Left lung (tissue), 10 donors: ENCODE results near the gene JPH3. TPM values are rescaled to one million over a fixed set of nuclear protein-coding genes. Genes with fewer than 3 reads are reported as not detected.

ENCODE experiments used
- ATAC-seq: fragments of 200-7000 bp; cut with Tn5 transposase; one replicate; pipeline ENCODE4 v1.9.1; 2020; ENCODE audit warnings: moderate library complexity
- DNase-seq, 4 donors: peaks; one replicate each; pipeline ENCODE4 v3.0.0-alpha.2; 2013 to 2020
- H3K27ac ChIP-seq, 2 donors: fragments of 200-600 bp; sonication (generic) in 1 of 2; one replicate each; pipeline versions ENCODE4 v1.5.0 to v1.8.0; 2020 to 2021
- H3K27me3 ChIP-seq, 2 donors: fragments of 200-600 bp; sonication (generic) in 1 of 2; one replicate each; pipeline versions ENCODE4 v1.5.0 to v1.8.0; 2020 to 2021
- H3K36me3 ChIP-seq, 2 donors: fragments of 200-600 bp; sonication (generic) in 1 of 2; one replicate each; pipeline versions ENCODE4 v1.5.0 to v1.8.0; 2020 to 2021
- H3K4me1 ChIP-seq, 2 donors: fragments of 200-600 bp; one replicate each; pipeline ENCODE4 v1.8.0; 2021
- H3K4me3 ChIP-seq, 2 donors: fragments of 200-600 bp; sonication (generic) in 1 of 2; one replicate each; pipeline versions ENCODE4 v1.5.0 to v1.8.0; 2020 to 2021; ENCODE audit warnings: mild to moderate bottlenecking in 1 of 2
- H3K9me3 ChIP-seq, 2 donors: fragments of 200-600 bp; sonication (generic) in 1 of 2; one replicate each; pipeline versions ENCODE4 v1.5.0 to v1.8.0; 2020 to 2021
- intact Hi-C, 2 donors: fragments of 100-400 bp; cut with DNase I; formaldehyde crosslinking; loops; one replicate each; pipeline versions ENCODE4 v1.11.2 to v1.14.2; 2022
- polyA plus RNA-seq, 6 donors: library from polyadenylated mRNA; unstranded; fragments of 120-200 nt; gene quantifications; one replicate each; pipeline ENCODE4 v1.2.1, GENCODE V29; 2013; ENCODE audit not compliant: insufficient read length in 6 of 6
- total RNA-seq, 2 donors: library from RNA; stranded (reverse); fragmentation: NEBNext Ultra II Directional; extraction: Animal tissue kit (Norgen Biotek cat#: 25700); gene quantifications; one replicate each; pipeline ENCODE4 v1.2.1, GENCODE V29; 2021
- TF ChIP-seq, protein P1 (sequence below), 2 donors: fragments of 200-600 bp; sonication (generic) in 1 of 2; IDR thresholded peaks; one replicate each; pipeline versions ENCODE4 v1.5.0 to v1.8.0; 2021; ENCODE audit warnings: antibody characterized with exemption in 2 of 2
- donor health status: DM: no; HTN: yes; CAD: no.
- donor health status: DM: no; HTN: no; CAD: no.

JPH3 gene
- total and polyA plus RNA-seq, 8 donors: 0.06 to 2.5 (median 1.2) TPM; not detected in 1

- Histone ChIP-seq H3K4me3 (no peak overlapping the region), H3K4me1 (peaks cover 0 to 7% of the 10 kb centered on the region in 2 donors), H3K27ac (no peak overlapping the region), H3K36me3 (no peaks in the 10 kb centered on the region), H3K9me3 (no peaks in the 10 kb centered on the region), H3K27me3 (peaks cover 43 to 96% of the 10 kb centered on the region in 2 donors)
- TF ChIP-seq, protein P1, sequence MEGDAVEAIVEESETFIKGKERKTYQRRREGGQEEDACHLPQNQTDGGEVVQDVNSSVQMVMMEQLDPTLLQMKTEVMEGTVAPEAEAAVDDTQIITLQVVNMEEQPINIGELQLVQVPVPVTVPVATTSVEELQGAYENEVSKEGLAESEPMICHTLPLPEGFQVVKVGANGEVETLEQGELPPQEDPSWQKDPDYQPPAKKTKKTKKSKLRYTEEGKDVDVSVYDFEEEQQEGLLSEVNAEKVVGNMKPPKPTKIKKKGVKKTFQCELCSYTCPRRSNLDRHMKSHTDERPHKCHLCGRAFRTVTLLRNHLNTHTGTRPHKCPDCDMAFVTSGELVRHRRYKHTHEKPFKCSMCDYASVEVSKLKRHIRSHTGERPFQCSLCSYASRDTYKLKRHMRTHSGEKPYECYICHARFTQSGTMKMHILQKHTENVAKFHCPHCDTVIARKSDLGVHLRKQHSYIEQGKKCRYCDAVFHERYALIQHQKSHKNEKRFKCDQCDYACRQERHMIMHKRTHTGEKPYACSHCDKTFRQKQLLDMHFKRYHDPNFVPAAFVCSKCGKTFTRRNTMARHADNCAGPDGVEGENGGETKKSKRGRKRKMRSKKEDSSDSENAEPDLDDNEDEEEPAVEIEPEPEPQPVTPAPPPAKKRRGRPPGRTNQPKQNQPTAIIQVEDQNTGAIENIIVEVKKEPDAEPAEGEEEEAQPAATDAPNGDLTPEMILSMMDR (IDR thresholded peaks at IDR 0.05): no peak
- no peak for ATAC-seq
- intact Hi-C loops: no loop called here
- DNase-seq: peak in 1 of 4 donors; percentile 66
Observed at GRCh38 chr16:87602821-87603683, 744 bp downstream of the JPH3 start.

DNA sequence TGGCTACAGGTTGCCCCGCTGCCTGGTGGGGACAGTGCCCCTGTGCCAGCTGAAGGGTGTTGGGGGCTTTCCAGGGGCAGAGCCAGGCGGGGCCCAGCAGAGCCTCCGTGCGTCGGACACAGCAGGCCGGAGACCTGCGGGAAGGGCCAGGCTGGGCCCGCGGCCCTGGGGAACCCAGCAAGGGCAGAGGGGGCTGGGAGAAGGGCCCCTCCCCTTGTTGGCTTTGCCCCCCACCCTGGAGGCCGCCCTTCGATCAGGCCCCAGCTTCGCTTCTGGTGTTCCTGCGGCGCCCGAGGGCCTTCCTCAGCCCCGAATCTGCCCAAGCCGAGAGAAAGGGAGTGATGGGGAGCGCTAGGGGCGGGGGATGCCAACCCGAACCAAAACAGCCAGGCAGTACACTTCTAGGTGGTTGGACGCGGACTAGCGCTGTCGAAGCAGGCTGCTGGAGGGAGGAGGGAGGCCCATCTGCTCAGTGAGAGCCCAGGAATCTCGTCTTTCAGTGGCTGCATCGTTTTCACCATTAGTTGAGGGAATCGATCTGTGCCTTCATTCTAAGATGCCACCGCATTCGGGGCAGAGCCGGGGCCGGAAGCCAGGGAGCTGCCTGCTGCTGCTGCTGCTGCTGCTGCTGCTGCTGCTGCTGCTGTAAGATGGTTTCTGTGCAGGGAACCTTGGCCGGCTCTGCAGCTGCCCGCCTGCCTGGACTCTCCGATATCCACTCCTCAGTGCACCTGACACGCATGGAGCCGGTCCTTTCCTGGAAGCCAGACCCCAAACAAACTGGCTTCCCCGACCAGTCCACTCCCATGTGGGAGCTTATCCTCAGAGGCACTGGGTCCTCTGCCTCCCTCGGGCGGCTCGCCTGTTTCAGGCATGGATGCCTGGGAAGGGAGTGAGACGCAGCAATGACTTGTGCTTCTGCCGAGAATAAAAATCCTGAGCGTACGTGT, 1.7 kb downstream of the JPH3 start:
- Histone ChIP-seq H3K36me3 (no peaks in the 10 kb centered on the region), H3K27me3 (peaks cover 43 to 96% of the 10 kb centered on the region in 2 donors), H3K4me1 (peaks cover 0 to 7% of the 10 kb centered on the region in 2 donors), H3K4me3 (no peak overlapping the region), H3K9me3 (no peaks in the 10 kb centered on the region), H3K27ac (no peak overlapping the region)
- ATAC-seq: no peak
- peak in 1 of 4 donors; percentile 55 for DNase-seq
- intact Hi-C loops: no loop called here
- TF ChIP-seq, protein P1 (IDR thresholded peaks at IDR 0.05): no peak

DNA sequence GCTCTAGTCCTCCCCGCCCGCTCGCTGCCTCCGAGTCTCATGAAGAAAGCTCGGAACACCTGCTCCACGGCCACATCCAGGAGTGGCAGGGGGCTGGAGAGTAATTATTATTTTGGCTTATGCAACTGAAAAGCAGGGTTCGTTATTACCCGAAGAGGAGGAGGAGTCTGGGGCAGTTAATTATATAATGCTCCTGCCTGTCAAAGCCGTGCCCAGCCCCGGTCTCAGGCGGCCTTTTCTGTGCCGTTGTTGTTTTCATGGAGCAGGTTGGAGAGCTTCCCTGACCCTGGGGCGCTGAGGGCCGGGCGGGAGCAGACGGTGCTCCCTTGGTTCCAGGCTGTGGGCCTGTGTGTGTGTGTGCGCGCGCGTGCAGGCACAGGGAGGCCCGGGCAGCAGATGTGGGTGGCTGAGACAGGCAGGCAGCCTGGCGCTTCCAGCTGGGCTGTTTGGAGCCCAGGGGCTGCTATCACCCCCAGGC, 2.4 kb downstream of the JPH3 start:
- peak in 1 of 4 donors; percentile 68 for DNase-seq
- H3K4me1 ChIP-seq: peaks cover 0 to 7% of the 10 kb centered on the region in 2 donors
- TF ChIP-seq, protein P1 (IDR thresholded peaks at IDR 0.05): no peak
- H3K27me3 ChIP-seq: peaks cover 43 to 96% of the 10 kb centered on the region in 2 donors
- no peak overlapping the region for H3K4me3 ChIP-seq
- intact Hi-C loops: no loop called here
- no peak for ATAC-seq
- no peaks in the 10 kb centered on the region for H3K9me3 ChIP-seq
- H3K36me3 ChIP-seq: no peaks in the 10 kb centered on the region
- no peak overlapping the region for H3K27ac ChIP-seq

- DNase-seq: no peak
- TF ChIP-seq, protein P1 (IDR thresholded peaks at IDR 0.05): no peak
- Histone ChIP-seq H3K27me3 (peaks cover 24 to 77% of the 10 kb centered on the region in 2 donors), H3K27ac (no peak overlapping the region), H3K9me3 (no peaks in the 10 kb centered on the region), H3K4me3 (no peak overlapping the region), H3K4me1 (peaks cover 0 to 7% of the 10 kb centered on the region in 2 donors), H3K36me3 (no peaks in the 10 kb centered on the region)
- no peak for ATAC-seq
- intact Hi-C loops: no loop called here
Observed at GRCh38 chr16:87607223-87607622, 4.9 kb downstream of the JPH3 start.
